HEK293 (cell line): Measurements from ENCODE around the gene MCM10.

Source experiments
- YY1 ChIP-seq: fragments of 450-650 bp; formaldehyde crosslinking; IDR thresholded peaks from 2 replicates; pipeline ENCODE4 v1.5.1; 2018; ENCODE audit warnings: missing biosample characterization, missing genetic modification characterization
- ZBTB1 ChIP-seq: fragments of 450-650 bp; formaldehyde crosslinking; IDR thresholded peaks from 2 replicates; pipeline ENCODE4 v1.5.1; 2016; ENCODE audit warnings: missing biosample characterization, missing genetic modification characterization
- ZNF112 ChIP-seq: fragments of 450-650 bp; formaldehyde crosslinking; IDR thresholded peaks from 2 replicates; pipeline ENCODE4 v1.5.0; 2017; ENCODE audit warnings: missing biosample characterization, missing genetic modification characterization
- ZNF174 ChIP-seq: fragments of 450-650 bp; formaldehyde crosslinking; IDR thresholded peaks from 2 replicates; pipeline ENCODE4 v1.5.0; 2017; ENCODE audit warnings: missing biosample characterization, mild to moderate bottlenecking, missing genetic modification characterization
- ZNF292 ChIP-seq: fragments of 450-650 bp; formaldehyde crosslinking; IDR thresholded peaks from 2 replicates; pipeline ENCODE4 v1.5.1; 2016; ENCODE audit warnings: low read depth, missing biosample characterization, missing genetic modification characterization, borderline replicate concordance
- ZNF426 ChIP-seq: fragments of 450-650 bp; formaldehyde crosslinking; IDR thresholded peaks from 2 replicates; pipeline ENCODE4 v1.5.1; 2017; ENCODE audit warnings: missing biosample characterization, missing genetic modification characterization, mild to moderate bottlenecking, inconsistent platforms, moderate library complexity
- ZNF510 ChIP-seq: fragments of 450-650 bp; formaldehyde crosslinking; IDR thresholded peaks from 2 replicates; pipeline ENCODE4 v1.5.1; 2018; ENCODE audit warnings: mild to moderate bottlenecking, missing genetic modification characterization, missing biosample characterization; ENCODE audit not compliant: insufficient replicate concordance
- ZNF792 ChIP-seq: fragments of 450-650 bp; formaldehyde crosslinking; IDR thresholded peaks from 2 replicates; pipeline ENCODE4 v1.5.1; 2016; ENCODE audit warnings: missing biosample characterization, missing genetic modification characterization
- TF ChIP-seq, protein P1 (sequence below): fragments of 450-650 bp; formaldehyde crosslinking; IDR thresholded peaks from 2 replicates; pipeline ENCODE4 v1.5.1; 2016; ENCODE audit warnings: missing biosample characterization, missing genetic modification characterization
- TF ChIP-seq, protein P2 (sequence below): fragments of 450-650 bp; formaldehyde crosslinking; IDR thresholded peaks from 2 replicates; pipeline ENCODE4 v1.5.1; 2016; ENCODE audit warnings: missing biosample characterization, missing genetic modification characterization, low read depth

- TF ChIP-seq ZNF292 (tag by site-specific recombination) (no peak), ZNF792 (tag by site-specific recombination) (no peak), ZNF510 (tag by site-specific recombination) (no peak), YY1 (tag by site-specific recombination) (no peak), ZNF174 (tag by site-specific recombination) (no peak), ZNF426 (tag by site-specific recombination) (no peak), ZBTB1 (tag by site-specific recombination) (no peak), ZNF112 (tag by site-specific recombination) (no peak)
- TF ChIP-seq, protein P1, sequence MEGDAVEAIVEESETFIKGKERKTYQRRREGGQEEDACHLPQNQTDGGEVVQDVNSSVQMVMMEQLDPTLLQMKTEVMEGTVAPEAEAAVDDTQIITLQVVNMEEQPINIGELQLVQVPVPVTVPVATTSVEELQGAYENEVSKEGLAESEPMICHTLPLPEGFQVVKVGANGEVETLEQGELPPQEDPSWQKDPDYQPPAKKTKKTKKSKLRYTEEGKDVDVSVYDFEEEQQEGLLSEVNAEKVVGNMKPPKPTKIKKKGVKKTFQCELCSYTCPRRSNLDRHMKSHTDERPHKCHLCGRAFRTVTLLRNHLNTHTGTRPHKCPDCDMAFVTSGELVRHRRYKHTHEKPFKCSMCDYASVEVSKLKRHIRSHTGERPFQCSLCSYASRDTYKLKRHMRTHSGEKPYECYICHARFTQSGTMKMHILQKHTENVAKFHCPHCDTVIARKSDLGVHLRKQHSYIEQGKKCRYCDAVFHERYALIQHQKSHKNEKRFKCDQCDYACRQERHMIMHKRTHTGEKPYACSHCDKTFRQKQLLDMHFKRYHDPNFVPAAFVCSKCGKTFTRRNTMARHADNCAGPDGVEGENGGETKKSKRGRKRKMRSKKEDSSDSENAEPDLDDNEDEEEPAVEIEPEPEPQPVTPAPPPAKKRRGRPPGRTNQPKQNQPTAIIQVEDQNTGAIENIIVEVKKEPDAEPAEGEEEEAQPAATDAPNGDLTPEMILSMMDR (tag by site-specific recombination), result no peak
- TF ChIP-seq, protein P2, sequence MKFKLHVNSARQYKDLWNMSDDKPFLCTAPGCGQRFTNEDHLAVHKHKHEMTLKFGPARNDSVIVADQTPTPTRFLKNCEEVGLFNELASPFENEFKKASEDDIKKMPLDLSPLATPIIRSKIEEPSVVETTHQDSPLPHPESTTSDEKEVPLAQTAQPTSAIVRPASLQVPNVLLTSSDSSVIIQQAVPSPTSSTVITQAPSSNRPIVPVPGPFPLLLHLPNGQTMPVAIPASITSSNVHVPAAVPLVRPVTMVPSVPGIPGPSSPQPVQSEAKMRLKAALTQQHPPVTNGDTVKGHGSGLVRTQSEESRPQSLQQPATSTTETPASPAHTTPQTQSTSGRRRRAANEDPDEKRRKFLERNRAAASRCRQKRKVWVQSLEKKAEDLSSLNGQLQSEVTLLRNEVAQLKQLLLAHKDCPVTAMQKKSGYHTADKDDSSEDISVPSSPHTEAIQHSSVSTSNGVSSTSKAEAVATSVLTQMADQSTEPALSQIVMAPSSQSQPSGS, result no peak
Observed at GRCh38 chr10:13188593-13188992, 27.2 kb downstream of the MCM10 start.
